Measurements from ENCODE around the gene DGKE.

Gene DGKE

DNA sequence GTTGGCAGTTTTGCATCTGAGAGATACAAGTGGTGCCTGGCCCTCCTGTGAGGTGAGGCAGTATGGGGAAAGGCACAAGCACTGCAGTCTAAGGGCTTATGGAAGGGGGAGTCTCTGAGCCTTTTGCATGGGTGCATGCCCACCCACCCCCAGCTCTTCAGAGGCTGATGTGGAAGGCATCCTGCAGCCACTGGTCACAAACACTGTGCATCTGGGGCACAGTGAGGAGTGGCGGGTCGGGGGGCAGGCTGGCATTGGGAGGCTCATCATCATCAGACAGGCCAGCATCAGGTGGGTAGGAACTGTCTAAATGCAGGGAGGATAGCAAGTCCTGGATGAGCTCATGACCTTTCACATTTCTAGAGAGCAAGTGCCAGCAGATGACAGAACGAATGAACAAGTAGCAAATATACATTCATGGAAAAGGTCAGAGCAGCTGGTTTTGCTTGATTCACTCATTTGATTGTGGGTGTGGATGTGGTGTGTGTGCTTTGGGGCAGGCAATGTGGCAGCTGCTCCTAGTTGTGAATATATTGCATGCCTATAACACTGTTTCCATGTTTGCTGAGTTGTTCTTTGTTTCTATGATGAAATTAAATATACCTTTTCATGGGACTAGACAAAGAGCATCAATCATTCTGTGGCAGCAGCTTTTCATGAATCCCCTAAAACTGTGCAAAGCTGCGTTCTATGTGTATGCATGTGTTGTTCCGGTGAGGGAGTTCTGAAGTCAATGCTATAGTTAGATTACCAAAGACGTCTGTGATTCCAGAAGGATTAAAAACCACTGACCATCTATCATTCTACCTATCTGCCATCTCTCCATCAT lies 50.7 kb downstream of the DGKE start:
- DNase-seq (ENCODE audit: extremely low read depth, low read depth): no peak
- TF ChIP-seq, protein P1, sequence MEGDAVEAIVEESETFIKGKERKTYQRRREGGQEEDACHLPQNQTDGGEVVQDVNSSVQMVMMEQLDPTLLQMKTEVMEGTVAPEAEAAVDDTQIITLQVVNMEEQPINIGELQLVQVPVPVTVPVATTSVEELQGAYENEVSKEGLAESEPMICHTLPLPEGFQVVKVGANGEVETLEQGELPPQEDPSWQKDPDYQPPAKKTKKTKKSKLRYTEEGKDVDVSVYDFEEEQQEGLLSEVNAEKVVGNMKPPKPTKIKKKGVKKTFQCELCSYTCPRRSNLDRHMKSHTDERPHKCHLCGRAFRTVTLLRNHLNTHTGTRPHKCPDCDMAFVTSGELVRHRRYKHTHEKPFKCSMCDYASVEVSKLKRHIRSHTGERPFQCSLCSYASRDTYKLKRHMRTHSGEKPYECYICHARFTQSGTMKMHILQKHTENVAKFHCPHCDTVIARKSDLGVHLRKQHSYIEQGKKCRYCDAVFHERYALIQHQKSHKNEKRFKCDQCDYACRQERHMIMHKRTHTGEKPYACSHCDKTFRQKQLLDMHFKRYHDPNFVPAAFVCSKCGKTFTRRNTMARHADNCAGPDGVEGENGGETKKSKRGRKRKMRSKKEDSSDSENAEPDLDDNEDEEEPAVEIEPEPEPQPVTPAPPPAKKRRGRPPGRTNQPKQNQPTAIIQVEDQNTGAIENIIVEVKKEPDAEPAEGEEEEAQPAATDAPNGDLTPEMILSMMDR (IDR thresholded peaks at IDR 0.05; ENCODE audit: low read depth, low read length, missing control alignments): no peak
- no peak overlapping the region for H3K4me3 ChIP-seq (replicated peaks; ENCODE audit: low read depth, low read length)

DNA sequence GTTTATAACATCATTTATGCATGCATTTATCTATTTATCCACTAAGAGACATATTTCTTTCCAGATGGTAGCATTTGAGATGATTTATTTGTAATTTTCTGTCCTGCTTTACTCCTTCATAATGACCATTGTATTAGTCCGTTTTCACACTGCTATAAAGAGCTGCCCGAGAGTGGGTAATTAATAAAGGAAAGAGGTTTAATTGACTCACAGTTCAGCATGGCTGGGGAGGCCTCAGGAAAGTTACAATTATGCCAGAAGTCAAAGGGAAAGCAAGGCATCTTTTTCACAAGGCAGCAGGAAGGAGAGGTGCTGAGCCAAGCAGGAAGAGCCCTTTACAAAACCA lies 51.3 kb downstream of the DGKE start:
- DNase-seq (ENCODE audit: extremely low read depth, low read depth): no peak
- no peak overlapping the region for H3K4me3 ChIP-seq (replicated peaks; ENCODE audit: low read depth, low read length)
- TF ChIP-seq, protein P1 (IDR thresholded peaks at IDR 0.05; ENCODE audit: low read depth, low read length, missing control alignments): no peak

DNA sequence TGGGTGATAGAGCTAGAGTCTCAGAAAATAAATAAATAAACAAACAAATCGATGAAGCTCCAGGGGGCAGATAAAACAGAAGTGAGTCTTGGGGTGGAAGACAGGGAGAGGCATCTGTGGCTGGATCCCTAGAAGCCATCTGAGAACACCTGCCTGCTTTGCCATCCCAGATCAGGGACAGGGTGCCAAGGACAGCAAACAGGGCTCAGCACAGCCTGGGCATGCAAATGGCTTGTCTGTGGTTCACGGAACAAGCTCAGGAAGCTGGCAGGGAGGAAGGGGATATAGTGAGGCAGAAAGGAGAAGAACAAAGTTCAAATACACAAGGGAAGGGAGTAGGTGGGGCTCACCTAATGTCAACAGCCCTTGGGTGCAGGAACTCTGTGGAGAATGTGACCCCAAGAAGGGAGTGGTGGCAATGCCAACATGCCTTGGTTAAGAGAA lies 52.4 kb downstream of the DGKE start:
- TF ChIP-seq, protein P1 (IDR thresholded peaks at IDR 0.05; ENCODE audit: low read depth, low read length, missing control alignments): no peak
- no peak overlapping the region for H3K4me3 ChIP-seq (replicated peaks; ENCODE audit: low read depth, low read length)
- no peak for DNase-seq (ENCODE audit: extremely low read depth, low read depth)

DNA sequence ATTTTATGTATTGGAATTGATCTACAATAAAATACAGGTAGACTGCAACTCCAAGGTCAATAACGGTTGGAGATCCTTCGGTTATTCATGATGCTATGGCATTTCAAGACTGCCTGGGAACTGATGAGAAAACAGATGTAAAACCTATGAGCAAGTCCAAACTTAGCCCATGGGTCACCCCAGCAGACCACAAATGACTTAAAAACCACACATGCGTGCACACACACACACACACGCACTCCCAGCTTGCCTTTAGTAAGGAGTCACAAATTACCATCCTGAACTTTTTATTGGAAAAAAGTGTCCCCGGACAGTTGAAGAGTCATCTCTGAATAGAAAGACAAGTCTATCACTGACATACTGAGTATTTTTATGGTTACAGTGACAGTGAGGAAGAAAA lies 53.2 kb downstream of the DGKE start:
- TF ChIP-seq, protein P1 (IDR thresholded peaks at IDR 0.05; ENCODE audit: low read depth, low read length, missing control alignments): no peak
- no peak overlapping the region for H3K4me3 ChIP-seq (replicated peaks; ENCODE audit: low read depth, low read length)
- no peak for DNase-seq (ENCODE audit: extremely low read depth, low read depth)

DNA sequence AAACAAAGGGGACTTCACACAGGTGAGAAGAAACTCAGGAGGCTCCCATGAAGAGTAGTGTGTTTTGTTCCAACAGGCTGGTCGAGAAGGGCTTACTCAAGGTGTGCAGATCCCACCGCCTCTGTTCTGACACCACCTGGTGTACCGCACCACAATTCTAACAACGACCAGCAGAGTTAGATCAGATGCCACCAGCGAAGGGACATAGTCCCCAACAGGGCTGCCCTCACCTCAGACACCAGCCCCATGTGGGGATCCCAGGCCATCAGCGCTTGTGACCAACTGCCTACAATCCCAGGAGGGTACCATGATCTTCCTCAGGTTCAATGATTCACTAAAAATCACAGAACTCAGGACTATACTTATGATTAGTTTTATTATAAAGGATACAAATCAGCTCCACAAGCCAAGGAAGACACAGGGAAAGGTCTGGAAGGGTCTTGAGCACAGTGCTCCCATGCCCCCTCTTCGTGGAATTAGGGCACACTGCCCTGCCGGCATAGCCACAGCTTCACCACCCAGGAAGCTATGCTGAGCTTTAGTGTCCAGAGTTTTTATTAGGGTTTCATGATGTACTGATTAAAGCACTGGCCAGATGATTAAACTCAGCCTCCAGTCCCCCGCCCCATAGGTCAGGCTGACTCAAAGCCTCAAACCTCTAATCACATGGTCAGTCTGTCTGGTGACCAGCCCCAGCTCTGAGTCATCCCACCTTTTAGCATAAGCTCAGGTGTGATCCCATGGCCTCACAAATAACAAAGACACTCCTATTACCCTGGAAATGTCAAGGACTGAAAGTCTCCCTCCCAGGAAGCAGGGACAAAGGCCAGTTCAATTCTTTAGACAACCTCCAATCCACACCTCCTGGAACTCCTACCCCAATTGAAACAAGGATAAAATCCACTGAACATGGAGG lies 53.9 kb downstream of the DGKE start:
- no peak overlapping the region for H3K4me3 ChIP-seq (replicated peaks; ENCODE audit: low read depth, low read length)
- DNase-seq (ENCODE audit: extremely low read depth, low read depth): no peak
- TF ChIP-seq, protein P1 (IDR thresholded peaks at IDR 0.05; ENCODE audit: low read depth, low read length, missing control alignments): no peak

DNA sequence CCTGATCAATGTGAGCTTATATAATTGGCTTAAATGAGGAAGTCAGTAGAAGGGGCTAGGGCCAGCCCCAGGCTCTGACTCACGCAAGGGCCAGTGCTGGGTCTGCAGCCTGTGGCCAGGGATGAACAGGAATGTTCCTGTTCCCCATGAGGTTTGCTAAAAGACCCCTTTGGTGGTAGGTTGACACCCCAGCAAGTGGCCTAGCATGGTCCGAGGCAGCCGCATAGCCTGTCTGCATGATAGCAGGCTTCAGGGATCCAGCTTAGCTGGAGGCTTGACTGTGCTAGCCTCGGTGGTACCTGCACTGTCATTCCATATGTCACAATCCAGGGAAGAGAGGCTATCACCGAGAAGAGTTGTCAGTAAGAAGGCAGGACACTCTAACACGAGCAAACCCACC lies 56.4 kb downstream of the DGKE start:
- TF ChIP-seq, protein P1 (IDR thresholded peaks at IDR 0.05; ENCODE audit: low read depth, low read length, missing control alignments): no peak
- DNase-seq (ENCODE audit: extremely low read depth, low read depth): no peak
- no peak overlapping the region for H3K4me3 ChIP-seq (replicated peaks; ENCODE audit: low read depth, low read length)
